RWPE1 (cell line): Measurements from ENCODE around the gene LHFPL6.
A peak's percentile ranks its signal among the peaks of the same experiment; 100 is the strongest.

Experiments used
- CTCF ChIA-PET: fragments of 350-600 bp; sonication (Branson Sonifier 250); formaldehyde crosslinking; extraction: SDS; loops from one replicate; lab custom pipeline; 2021; lab: Yijun Ruan, JAX
- POLR2A ChIA-PET: fragments of 400-600 bp; formaldehyde crosslinking; extraction: SDS; loops from one replicate; lab custom pipeline; 2020; ENCODE audit warnings: antibody characterized with exemption; ENCODE audit not compliant: low non-redundant PET; lab: Yijun Ruan, JAX
- DNase-seq: peaks from one replicate; pipeline ENCODE4 v3.0.0; 2012; ENCODE audit warnings: low spot score
- H3K27ac ChIP-seq: fragments of 450-650 bp; 2 replicates; pipeline ENCODE4 v1.5.1; 2017
- CTCF ChIP-seq: fragments of 450-650 bp; conservative IDR thresholded peaks from 2 replicates; pipeline ENCODE4 v1.5.1; 2017; ENCODE audit warnings: low read depth, mild to moderate bottlenecking

Gene LHFPL6

GRCh38 chr13:39605677-39606320 lies 2.8 kb upstream of the LHFPL6 start:
- no peak overlapping the region for H3K27ac ChIP-seq
- ChIA-PET POLR2A (no interaction called here), CTCF (interaction anchor here (2.6 kb wide), 1 partner anchor 10 kb away, joined by 11 read pairs; no protein-coding TSS in a partner anchor)
- TF ChIP-seq CTCF, result no peak
- DNase-seq, result no peak

GRCh38 chr13:39604756-39605155 lies 1.8 kb upstream of the LHFPL6 start:
- POLR2A ChIA-PET, result no interaction called here
- no peak for TF ChIP-seq CTCF
- CTCF ChIA-PET, result interaction anchor here (0.7 to 1.3 kb wide), 2 partner anchors 11 to 196 kb away, joined by 3 to 5 read pairs; no protein-coding TSS in a partner anchor

GRCh38 chr13:39603424-39603947 lies 493 bp upstream of the LHFPL6 start:
- ChIA-PET POLR2A (no interaction called here), CTCF (interaction anchor here (1.2 to 1.5 kb wide), 2 partner anchors 9 to 458 kb away, joined by 4 to 7 read pairs; no protein-coding TSS in a partner anchor)
- no peak for DNase-seq
- H3K27ac ChIP-seq, result peak overlapping the region; percentile 82
- no peak for TF ChIP-seq CTCF

More at GRCh38 chr13:39604756-39605155, 1.8 kb upstream of the LHFPL6 start:
- DNase-seq, result no peak
- no peak overlapping the region for H3K27ac ChIP-seq

- TF ChIP-seq CTCF, result no peak
- CTCF ChIA-PET, result interaction anchor here (1.0 to 1.3 kb wide), 3 partner anchors 9 to 328 kb away, joined by 3 to 4 read pairs (median 3); no protein-coding TSS in a partner anchor
- POLR2A ChIA-PET, result interaction anchor here (0.6 kb wide), 1 partner anchor 17 kb away, joined by 5 read pairs; no protein-coding TSS in a partner anchor
- peak overlapping the region; percentile 82 for H3K27ac ChIP-seq
- no peak for DNase-seq
Observed at GRCh38 chr13:39602277-39602613, 748 bp downstream of the LHFPL6 start.

GRCh38 chr13:39601636-39602035 lies 1.4 kb downstream of the LHFPL6 start:
- DNase-seq, result no peak
- POLR2A ChIA-PET, result no interaction called here
- CTCF ChIA-PET, result interaction anchor here (0.7 to 1.3 kb wide), 3 partner anchors 10 to 327 kb away, joined by 3 to 4 read pairs (median 3); no protein-coding TSS in a partner anchor

More at GRCh38 chr13:39601636-39602035, 1.4 kb downstream of the LHFPL6 start:
- no peak overlapping the region for H3K27ac ChIP-seq
- TF ChIP-seq CTCF, result no peak
